Measurements from ENCODE around the gene NTM.

The NTM gene

DNA sequence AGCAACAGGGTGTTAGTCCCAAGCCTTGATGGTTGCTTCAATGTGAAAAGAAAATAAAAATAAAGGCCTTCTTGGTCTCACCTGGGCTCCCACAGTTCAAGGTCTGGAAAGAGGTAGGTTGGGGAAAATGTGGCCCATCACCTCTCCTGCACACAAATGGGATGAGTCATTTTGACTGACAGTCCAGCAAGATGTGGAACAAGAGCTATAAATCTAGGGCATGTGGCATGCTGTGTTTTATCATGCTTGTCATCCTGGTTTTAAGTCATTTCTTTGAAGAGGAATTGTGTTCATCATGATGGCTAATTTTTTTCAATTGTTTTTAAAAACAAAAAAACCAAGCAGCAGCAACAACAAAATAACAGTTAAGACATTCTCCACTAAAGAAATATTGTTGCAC is 503.7 kb downstream of the NTM start:
- DNase-seq, result no peak

DNA sequence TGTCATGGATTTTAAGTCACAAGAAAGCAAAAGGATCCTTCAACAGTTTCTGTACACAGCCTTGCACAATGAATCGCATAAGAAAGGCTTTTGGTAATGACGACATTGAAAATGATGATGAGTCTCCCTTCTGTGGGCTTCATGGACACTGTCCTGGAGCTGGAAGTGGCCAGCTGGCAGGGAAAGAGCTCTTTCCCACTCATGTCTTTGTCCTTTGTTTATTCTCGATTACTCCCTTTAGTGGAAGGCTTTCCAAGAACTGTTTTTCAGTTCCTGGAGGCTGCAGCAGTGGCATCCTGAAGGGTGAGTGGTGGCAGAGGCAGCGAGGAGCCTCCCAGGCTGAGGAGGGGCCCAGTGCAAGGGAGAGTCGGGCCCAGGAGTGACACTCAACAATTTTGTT is 505.2 kb downstream of the NTM start:
- DNase-seq, result no peak

DNA sequence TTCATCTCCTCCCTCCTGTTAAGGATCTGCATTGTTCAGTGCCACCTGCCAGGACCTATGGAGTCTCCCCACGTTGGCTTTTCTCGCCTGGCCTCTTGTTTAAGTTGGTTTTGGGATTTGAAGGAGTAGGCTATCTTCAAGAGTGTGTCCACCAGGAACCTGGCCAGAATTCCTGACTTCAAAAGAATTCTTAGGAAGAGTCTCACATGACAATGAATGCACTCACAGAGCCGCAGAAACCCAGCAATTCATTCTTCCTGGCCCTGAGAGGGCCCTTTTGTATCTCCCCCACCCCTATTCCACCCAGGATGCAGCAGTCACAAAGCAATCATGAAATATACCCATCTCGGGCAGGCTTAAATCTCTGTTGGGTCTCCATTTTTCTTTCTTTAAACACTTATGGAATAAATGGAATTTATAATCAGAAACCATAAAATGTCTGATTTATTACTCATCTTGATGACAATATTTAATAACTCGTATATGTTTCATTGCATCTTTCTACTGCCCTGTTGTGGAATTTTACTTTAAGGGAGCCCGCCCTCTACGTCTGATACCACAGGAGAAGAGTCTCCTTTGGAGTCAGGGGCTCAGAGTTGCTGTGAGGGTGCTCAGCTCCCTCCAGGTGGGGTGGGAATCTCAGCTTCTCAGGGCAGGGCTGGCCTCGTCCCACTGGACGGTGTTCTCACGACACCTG is 507.0 kb downstream of the NTM start:
- peak; percentile 74 for DNase-seq

DNA sequence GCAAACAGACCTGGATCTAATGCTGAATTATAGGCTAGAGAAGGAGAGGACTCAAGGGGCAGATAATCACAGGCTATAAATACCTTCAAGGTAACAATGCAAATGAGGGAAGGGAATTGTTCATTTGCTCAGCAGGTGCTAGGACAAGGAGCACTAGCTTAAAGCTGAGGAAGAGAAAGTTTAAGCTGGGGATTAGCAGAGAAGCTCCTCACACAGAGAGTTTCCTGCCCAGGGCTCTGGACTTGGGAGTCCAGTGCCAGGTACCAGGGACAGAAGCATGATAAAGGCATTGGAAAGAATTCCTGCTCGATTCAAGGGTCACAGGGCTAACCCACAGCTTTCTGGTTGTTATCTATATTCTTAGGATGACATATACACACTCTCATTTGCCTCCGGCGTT is 509.9 kb downstream of the NTM start:
- DNase-seq, result no peak

DNA sequence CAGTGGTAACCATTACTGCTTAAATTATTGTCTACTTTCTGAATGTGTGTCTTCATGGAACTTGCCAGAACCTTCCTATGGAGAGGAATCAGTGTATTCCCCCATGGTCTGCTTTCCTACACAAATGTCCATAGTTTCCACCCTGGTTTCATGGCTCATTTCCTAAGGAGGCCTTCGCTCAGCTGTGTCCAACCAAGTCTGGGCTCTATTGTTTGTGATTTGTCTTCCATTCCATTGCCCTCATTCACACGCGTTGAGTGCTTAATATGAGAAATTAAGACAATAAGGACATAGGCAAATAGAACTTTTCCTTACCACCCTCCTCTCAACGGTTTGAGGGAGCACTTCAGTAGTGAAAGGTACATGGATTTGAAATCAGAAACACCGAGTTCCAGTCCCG is 510.6 kb downstream of the NTM start:
- DNase-seq, result no peak

DNA sequence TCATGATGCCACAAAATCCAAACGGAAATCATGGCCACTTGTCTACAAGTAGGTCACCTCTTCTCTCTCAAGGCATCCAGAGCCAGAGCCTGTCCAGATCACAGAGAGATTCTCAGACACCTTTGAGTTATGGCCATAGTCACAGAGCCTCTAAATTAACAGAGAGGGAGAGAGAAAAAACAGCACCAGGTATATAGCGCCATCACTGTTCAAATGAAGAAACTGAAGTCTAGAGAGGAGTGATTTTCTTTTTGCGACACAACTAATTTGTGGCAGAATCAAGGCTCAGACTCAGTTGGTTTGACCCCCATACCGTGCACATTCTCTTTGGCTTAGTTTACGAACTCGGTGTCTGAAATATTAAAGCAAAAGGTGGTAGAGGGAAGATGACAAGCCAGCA is 512.9 kb downstream of the NTM start:
- no peak for DNase-seq

DNA sequence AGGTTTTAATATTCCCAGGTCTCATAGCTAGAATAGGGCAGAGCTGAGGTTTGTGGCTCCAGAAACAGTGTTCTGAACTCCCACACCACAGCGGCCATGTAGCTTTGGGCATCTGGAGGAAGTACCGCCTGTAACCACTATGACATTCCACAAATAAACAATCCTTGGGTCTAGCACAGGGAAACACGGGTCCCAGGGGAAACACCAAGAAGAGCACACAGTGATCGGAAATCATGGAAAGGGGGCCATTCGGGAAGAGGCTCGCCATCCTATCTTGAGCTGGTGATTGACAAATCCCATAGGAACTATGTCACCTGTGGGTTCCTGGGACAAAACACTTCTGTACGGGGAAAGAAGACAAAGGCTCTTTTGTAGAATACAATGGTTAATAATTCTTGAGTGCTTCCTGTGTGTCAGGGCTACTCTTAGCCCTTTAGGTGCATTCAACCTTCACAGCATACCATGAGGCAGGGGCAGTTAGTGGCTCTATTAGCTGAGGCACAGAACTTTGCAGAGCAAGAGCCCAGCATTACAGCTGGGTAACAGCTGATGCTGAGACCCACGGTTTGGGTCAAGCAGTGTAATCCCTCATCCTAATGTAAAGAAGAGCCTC is 514.2 kb downstream of the NTM start:
- DNase-seq, result no peak

DNA sequence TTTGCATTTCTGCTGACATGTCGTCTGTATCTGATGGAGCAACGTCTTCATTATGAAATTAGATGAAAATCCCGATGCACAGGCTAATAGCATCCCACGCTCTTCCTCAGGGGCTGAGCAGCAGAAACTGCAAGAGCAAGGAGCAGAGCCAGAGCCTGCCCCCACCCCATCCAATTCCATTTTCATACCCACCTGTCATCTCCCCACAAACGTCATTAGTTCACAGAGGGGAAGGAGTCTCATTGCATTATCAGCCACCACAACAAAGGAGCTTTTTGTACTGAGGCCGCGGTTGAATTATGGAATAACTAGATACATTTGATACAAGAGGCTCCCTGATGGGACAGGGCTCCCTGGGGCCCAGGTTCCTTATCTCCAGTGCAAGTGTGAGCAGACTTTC is 515.0 kb downstream of the NTM start:
- no peak for DNase-seq

DNA sequence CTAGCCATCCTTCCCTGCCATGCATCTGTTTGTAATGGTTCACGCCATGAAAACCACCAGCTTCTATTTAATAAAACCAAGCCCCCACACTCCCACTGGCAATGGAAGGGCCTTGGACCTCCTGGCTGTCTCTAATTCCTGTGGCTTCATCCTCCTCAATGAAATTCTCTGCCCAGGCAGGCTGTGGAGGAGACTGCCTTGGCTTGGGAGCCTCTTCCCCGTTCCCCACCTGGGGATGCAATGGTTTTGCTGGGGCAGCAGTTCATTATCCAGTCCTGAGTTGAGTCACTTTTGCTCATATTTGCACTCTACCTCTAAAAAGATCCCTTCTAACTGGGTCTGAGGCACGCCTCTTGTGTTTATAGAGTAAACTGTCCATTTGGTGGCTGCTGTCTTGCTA is 515.8 kb downstream of the NTM start:
- peak; percentile 83 for DNase-seq

DNA sequence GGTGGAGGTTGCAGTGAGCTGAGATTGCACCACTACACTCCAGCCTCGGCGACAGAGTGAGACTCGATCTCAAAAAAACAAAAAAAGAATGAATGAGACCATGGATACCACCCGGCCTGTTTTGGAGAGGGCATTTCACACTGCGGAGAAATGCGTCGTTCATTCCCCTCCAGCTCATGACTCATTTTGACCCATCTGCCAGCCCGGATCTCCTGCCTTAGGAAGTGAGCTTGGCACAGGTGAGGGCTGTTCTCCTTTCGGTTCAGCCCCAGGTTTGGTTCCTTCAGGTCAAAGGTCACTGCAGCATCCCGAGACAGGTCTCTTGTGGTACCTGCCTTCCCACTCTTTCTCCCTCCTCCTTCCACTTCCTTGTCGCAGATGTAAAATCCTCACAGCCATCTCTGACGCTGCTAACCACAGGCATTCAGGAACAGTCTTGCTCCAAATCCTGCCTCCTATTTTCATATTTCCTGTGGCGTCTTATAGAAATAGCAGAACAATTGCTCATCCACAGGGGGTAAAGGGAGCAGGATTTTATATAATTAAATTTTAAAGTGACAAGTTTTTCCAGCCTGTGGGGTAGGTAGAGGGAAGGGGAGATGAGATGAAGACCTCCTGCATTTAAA is 517.9 kb downstream of the NTM start:
- peak; percentile 97 for DNase-seq

DNA sequence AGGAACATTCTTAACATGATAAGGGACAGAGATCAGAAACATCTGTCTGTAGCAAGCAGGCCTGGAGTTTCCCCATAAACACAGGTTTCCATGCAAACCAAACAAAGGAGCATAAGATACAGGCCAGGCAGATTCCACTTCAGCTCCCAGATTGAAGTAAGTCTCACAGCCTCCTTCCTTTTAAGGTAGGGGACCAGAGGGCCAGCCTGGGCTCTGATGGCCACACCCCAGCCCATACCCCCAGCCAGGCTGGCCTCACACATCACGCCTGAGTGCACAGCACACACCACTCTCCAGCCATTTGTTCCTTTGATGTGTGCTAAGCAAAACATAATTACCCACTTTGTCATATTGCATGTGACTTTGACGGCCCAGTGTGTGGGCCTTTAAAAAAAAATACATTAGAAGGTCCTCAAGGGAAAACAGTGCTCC is 518.7 kb downstream of the NTM start:
- peak; percentile 92 for DNase-seq

DNA sequence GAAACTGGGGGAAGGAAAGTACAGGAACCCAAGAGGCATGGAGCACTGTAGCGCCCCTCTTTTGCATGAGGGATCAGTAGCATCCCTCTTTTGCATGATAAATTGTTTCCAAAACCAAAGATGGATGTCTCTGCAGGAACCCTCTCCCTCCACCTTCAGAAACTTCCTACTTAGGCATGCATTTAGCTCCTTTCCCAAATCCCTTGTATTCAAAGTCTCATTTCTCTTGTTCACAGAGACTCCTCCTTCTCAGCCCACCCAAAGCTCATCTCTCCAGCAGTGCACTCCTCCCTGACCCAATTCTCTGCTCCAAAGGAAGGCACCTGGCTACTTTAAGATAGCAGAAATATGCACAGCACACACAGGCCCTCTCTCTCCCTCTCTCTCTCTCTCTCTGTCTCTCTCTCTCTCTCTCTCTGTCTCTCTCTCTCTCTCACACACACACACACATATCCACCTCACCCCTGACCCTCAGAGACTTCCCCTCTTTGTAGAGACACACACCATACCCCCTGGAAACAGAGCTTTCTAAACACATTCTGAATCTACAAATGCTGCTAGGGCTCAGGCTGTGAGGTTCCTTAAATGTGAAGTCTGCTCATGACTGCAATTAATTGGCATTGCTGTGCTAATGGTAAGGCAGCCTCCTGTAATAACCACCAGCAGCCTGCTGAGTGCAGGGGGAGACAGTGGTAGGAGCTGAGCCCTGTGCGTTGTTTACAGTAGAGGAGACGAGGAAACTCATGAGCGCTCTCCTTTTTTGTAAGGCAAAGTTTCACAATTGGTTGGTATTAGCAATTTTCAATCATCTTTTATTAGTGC is 519.6 kb downstream of the NTM start:
- DNase-seq, result peak; percentile 56

DNA sequence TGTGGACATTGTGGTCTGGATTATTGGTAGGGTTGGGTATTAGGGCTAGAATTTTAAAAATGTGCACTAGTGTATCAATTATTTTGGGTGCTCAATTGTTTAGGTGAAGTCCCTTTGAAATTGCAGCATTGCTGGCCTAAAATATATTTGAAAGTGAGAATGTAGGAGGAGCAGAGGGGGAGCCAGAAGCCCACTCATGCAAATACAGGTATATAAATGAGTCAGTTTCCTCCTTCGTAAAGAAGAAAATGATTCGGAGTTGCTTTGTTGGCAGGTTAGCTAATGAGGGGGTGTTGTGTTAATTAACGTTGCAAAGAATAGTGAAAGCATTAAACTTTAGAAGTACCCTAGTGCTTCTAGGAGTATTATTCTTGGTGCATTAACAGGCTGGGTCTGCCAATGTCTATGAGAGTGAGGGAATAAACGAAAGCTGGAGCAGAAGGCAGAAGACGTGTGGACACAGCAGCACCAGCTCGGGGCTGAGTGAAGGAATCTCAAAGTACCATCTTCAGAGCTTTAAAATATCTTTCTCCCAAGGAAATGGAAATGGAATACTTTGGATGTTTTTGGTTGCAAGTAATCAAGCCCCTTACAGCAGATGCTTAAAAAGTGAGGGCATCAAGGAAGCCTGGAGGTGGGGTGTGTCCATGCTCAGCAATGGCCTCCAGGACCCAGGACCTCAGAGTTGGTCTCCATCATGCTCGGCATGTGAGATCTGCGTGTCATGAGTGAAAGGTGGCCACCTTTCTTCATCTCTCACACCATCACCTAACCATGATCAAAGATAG is 522.9 kb downstream of the NTM start:
- no peak for DNase-seq

DNA sequence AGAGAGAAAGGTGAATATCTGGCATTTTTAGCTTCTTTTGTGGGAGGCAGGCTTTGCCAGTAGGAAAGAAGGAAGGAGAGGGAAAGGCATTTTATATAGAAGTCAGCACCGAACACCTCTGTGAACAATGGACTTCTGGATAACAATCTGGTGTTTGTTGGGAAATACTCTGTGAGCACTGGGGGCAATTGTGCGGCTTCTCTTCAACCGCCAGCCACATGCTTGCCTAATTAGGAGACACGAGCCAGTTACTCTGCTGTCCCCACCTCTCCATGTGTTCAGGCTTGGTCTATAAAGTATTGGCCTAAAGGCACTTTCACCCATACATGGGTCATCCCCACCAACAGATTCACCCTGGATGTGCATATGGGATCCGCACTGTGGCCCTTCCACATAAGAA is 523.6 kb downstream of the NTM start:
- DNase-seq, result no peak

DNA sequence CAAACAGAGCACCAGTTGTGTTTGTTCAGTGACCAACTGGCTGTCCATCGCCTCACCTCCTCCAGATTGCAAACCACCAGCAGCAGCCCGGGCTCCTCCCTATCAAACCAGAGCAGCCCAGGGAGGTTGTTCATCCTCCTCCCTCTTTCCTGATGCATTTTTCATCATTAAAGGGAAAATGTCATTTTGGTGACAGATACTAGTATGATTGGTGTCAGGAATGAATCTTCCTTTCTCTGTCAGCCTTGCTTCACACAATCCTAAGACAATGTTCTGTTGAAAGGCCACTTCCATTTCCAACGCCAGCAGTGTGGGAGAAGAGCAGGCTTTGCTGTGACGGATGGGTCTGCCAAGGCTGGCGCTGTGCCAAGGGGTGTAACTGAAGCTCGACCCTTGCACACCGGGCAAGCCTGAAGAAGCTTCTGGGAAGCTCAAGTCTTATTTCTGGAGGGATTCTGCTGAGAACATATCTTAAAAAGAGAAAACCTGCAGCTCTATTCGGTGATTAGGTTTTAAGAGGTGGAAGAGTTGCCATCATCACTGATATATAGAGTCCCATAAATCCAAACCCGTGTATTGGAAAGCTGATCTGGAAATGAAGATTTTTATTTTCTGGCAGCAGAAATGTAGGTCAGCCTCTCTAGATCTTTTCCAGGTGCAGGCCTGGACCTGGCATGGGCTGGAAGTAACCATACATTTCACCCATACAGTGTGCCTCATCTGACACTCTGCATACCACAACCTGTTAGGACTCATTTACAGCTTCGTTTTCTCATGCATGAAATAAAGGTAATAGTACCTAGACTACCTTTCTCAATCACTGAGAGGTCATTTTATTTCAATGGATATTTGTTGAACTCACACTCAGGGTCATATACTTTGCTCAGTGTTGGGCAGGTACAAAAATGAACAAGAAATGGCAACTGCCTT is 524.5 kb downstream of the NTM start:
- no peak for DNase-seq

DNA sequence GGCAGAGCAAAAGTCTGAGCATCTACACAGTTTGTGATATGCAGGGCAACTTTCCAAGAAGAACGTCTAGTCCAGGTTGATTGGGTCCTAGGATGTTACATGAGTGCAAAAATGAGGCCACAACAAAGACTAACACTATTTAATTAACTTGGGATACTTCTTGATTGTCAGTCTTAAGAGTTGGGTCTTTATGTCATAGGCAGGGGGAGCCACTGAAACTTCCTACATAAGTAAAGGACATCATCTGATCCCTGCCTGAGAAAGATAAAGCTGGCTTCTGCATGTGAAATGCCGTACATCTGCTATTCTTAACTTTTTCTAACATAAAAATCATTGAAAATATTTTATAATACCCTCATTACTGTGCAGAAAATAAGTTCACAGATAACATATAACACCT is 525.5 kb downstream of the NTM start:
- DNase-seq, result no peak

DNA sequence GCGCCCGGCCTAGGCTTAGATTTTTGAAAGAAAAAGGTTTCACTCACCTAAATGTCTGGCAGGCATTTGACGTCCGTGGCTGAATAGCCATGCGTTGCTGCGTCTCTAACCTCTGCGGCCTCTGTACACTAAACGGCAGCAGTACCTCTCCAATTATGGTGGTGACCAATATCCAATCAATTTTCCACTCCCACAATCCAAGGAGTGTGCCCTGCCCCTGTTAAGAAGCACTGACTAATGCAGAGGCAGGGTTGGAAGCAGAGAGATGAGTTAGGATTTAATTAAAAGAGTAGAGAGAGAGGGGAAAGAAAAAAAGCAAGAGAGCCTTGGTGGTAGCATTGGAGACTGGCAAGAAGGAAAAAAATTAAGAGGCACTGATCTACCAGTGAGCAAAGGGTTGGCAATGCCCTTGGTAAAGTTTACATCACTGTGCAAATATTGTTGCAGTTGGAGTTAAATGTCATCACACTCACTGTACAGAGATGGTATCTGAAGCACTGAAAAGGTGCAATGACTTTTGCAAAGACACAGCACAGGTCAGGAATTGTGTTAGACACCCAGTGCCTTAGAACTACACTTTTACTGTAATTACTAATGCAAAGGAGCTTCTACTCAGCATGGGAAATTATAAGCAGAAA is 526.7 kb downstream of the NTM start:
- no peak for DNase-seq

DNA sequence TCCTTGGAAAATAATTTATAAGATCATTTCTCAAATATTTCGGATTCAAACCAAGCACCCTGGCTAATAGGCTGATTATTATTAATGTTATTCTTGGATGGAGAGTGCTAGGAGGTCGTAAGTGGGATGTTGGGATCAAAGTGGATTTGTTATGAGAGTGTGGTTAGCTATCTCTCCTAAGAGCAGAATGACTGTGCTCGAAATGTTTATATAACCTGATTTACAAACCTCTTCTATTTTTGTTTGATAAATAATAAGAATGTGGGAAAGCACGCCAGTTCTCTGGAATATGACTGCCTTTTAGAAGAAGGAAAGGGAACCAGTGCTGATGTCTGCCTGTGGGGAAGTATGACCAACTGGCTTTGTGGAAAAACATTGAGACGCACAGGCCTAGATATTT is 527.5 kb downstream of the NTM start:
- DNase-seq, result peak; percentile 54

DNA sequence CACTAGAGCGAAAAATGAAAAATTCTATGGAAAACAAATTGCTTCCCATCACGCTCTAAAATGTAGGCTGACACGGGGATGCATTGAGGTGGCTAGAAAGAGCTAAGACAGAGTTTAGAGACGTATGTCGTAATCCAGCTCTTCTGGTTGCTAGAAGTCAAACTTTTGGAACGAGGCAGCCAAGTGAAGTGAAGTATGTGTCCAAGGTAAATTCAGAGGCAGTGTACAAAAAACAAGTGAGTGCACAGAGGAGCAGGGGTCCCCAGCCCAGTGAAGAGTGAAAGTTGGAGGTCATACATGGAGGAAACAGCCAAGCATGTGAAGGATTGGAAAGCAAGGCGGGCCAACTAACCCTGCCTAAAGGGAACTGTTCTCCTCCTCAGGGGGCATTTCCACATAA is 528.5 kb downstream of the NTM start:
- DNase-seq, result no peak

DNA sequence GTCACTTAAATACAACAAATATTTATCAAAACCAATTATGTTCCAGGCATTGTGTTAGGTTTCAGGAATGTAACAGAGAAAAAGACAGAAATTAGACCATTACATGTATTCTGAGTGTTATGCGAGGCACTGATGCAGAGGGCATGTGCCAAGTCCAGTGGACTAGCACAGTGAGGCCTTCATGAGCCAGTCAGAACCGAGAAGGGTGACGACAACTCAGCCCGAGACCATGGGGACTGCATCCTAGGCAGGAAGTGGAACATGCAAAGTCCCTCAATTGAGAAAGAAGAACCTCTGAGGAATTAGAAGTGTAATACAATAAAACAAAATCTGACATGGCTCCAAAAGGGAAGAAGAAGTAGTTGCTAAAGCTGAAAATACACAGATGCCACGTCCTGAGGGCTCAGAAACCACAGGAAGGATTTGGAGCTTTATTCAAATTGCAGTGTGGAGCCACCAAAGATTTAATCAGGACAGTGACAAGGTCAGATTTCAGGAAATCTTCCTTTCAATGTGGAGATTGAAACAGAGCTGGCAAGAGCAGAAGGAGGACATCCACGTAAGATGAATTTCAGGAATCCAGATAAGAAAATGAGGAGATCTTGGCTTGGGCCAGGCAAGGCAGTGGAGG is 529.6 kb downstream of the NTM start:
- DNase-seq, result no peak

DNA sequence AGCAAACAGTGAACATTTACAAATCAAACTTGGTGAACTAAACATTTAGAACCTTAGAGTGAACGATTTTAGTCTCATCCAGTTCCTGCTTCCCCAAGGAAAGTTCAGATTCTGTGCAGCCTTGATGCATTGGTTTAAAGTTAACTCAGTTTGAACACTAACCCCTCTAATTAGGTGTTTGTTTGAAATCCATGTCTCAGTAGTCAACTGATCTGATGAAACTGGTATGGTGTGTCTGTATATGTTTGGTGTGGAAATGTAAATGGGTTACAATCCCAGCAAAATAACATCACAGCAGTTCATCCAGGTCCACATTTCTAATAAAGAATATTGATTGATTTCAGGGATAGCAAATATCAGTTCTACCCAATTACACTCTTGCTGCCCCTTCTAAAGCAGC is 532.0 kb downstream of the NTM start:
- no peak for DNase-seq
